ENCODE results near the gene OGDH. TPM values are rescaled to one million over a fixed set of nuclear protein-coding genes. Genes with fewer than 3 reads are reported as not detected.
A peak's percentile ranks its signal among the peaks of the same experiment; 100 is the strongest.

OGDH gene
- total and polyA plus RNA-seq, 2 of the 13 experiments (the other 11 are each of a cell fraction or from before 2014, with no cell fraction given): 17.4 to 25.4 TPM

DNA sequence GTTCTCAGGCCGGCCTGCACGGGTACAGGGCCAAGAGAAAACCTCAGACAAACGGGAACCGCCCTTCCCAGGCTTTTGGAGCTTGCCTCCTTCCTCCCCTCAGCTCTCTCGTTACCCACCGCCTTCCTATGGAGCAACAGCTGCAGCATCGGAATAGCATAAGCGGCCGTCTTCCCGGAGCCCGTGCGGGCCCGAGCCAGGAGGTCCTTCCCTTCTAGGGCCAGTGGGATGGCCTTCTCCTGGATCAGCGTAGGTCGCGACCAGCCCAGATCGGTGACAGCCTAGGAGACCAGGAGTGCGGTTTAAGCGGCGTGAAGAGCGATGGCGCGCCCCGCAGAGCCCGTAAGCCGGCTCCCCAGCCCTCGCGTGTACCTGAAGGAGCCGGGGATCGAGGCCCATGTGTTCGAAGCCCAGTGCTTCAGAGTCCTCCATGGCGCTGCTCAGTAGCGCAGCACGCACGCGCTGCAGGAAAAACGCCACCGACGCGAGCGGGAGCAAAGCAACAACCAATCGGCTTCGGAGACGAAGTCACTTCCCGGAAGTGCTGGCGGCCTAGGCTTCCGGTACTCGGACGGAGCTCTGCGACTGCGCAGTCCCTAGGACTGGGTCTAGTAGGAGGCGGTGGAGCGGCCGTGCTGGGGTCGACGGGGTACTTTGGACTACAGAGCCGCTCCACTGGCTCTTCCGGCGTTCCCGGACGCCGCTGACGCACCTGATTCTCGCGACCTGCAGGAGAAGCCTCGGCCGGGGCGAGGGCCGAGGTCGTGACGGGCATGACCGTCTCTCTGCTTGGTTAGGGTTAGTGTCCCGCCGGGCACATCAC lies 32.8 kb upstream of the OGDH start, which contains the start of gene DDX56 (continued):
- TF ChIP-seq, protein P1, sequence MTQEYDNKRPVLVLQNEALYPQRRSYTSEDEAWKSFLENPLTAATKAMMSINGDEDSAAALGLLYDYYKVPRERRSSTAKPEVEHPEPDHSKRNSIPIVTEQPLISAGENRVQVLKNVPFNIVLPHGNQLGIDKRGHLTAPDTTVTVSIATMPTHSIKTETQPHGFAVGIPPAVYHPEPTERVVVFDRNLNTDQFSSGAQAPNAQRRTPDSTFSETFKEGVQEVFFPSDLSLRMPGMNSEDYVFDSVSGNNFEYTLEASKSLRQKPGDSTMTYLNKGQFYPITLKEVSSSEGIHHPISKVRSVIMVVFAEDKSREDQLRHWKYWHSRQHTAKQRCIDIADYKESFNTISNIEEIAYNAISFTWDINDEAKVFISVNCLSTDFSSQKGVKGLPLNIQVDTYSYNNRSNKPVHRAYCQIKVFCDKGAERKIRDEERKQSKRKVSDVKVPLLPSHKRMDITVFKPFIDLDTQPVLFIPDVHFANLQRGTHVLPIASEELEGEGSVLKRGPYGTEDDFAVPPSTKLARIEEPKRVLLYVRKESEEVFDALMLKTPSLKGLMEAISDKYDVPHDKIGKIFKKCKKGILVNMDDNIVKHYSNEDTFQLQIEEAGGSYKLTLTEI (CRISPR knock-in tag; conservative IDR thresholded peaks at IDR 0.05): no peak
- TF ChIP-seq ZNF274 (CRISPR knock-in tag; IDR thresholded peaks at IDR 0.05) (peak; percentile 86), ZNF512 (CRISPR knock-in tag; IDR thresholded peaks at IDR 0.05) (no peak), ZFP41 (CRISPR knock-in tag; IDR thresholded peaks at IDR 0.05; ENCODE audit: borderline replicate concordance) (peak; percentile 87; the same call in 1 of the 2 replicates), CC2D1A (CRISPR knock-in tag; IDR thresholded peaks at IDR 0.05) (no peak), MBNL3 (CRISPR knock-in tag; conservative IDR thresholded peaks at IDR 0.05) (no peak), ADNP (CRISPR knock-in tag; IDR thresholded peaks at IDR 0.05) (no peak), ZNF740 (CRISPR knock-in tag; IDR thresholded peaks at IDR 0.05) (0 out of 2 replicates have a peak, but pooled peaks have one; percentile 68), SSRP1 (CRISPR knock-in tag; IDR thresholded peaks at IDR 0.05) (no peak), ZNF549 (CRISPR knock-in tag; IDR thresholded peaks at IDR 0.05) (no peak), ZNF704 (CRISPR knock-in tag; IDR thresholded peaks at IDR 0.05; ENCODE audit: borderline replicate concordance) (peak; percentile 83), DNMT3B (CRISPR knock-in tag; conservative IDR thresholded peaks at IDR 0.05) (peak; percentile 91; the same call in 1 of the 2 replicates), ZFP90 (CRISPR knock-in tag; IDR thresholded peaks at IDR 0.05; ENCODE audit: borderline replicate concordance) (peak; percentile 94; the same call in 1 of the 2 replicates), MED13 (CRISPR knock-in tag; IDR thresholded peaks at IDR 0.05) (peak; percentile 90)
- TF ChIP-seq, protein P2, sequence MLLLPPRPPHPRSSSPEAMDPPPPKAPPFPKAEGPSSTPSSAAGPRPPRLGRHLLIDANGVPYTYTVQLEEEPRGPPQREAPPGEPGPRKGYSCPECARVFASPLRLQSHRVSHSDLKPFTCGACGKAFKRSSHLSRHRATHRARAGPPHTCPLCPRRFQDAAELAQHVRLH (CRISPR knock-in tag; IDR thresholded peaks at IDR 0.05; ENCODE audit: borderline replicate concordance, low read depth): peak; percentile 64; the same call in 1 of the 2 replicates
- TF ChIP-seq, protein P3, sequence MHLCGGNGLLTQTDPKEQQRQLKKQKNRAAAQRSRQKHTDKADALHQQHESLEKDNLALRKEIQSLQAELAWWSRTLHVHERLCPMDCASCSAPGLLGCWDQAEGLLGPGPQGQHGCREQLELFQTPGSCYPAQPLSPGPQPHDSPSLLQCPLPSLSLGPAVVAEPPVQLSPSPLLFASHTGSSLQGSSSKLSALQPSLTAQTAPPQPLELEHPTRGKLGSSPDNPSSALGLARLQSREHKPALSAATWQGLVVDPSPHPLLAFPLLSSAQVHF (CRISPR knock-in tag; IDR thresholded peaks at IDR 0.05): peak; percentile 88; the same call in 1 of the 2 replicates
- TF ChIP-seq, protein P4, sequence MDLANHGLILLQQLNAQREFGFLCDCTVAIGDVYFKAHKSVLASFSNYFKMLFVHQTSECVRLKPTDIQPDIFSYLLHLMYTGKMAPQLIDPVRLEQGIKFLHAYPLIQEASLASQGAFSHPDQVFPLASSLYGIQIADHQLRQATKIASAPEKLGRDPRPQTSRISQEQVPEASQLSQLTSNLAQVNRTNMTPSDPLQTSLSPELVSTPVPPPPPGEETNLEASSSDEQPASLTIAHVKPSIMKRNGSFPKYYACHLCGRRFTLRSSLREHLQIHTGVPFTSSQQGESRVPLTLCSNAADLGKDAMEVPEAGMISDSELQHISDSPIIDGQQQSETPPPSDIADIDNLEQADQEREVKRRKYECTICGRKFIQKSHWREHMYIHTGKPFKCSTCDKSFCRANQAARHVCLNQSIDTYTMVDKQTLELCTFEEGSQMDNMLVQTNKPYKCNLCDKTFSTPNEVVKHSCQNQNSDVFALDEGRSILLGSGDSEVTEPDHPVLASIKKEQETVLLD (CRISPR knock-in tag; IDR thresholded peaks at IDR 0.05; ENCODE audit: low read depth): no peak; the same call in 1 of the 2 replicates
- TF ChIP-seq, protein P5, sequence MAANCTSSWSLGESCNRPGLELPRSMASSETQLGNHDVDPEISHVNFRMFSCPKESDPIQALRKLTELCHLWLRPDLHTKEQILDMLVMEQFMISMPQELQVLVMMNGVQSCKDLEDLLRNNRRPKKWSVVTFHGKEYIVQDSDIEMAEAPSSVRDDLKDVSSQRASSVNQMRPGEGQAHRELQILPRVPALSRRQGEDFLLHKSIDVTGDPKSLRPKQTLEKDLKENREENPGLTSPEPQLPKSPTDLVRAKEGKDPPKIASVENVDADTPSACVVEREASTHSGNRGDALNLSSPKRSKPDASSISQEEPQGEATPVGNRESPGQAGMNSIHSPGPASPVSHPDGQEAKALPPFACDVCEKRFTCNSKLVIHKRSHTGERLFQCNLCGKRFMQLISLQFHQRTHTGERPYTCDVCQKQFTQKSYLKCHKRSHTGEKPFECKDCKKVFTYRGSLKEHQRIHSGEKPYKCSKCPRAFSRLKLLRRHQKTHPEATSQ (CRISPR knock-in tag; IDR thresholded peaks at IDR 0.05; ENCODE audit: borderline replicate concordance): 0 out of 2 replicates have a peak, but pooled peaks have one; percentile 25
